PFSK-1 (cell line): ENCODE measurements around the gene DHCR7.

Source experiments
- FOXP2 ChIP-seq: optimal IDR thresholded peaks from 2 replicates; pipeline ENCODE3; 2011; ENCODE audit warnings: borderline replicate concordance, control low read depth, inconsistent platforms; ENCODE audit not compliant: insufficient read depth; ENCODE audit errors: extremely low read length, extremely low read depth
- POLR2AphosphoS5 ChIP-seq: IDR thresholded peaks from 2 replicates; pipeline ENCODE4 v1.6.1; 2012; ENCODE audit warnings: low read depth, mild to moderate bottlenecking, control low read depth, low read length, moderate library complexity
- REST ChIP-seq, 2 experiments: IDR thresholded peaks; 2 replicates each; pipeline versions ENCODE4 v1.6.1 to v1.8.0; 2011 to 2012; ENCODE audit warnings: low read depth in 2 of 2, low read length in 2 of 2, control low read depth in 1 of 2, inconsistent platforms in 1 of 2, mild to moderate bottlenecking in 1 of 2, moderate library complexity in 1 of 2; ENCODE audit not compliant: insufficient read depth in 1 of 2
- SIN3A ChIP-seq: IDR thresholded peaks from 2 replicates; pipeline ENCODE4 v1.6.1; 2012; ENCODE audit warnings: mild to moderate bottlenecking, low read length, moderate library complexity, borderline replicate concordance; ENCODE audit not compliant: insufficient read depth
- TAF1 ChIP-seq: IDR thresholded peaks from 2 replicates; pipeline ENCODE4 v1.6.1; 2012; ENCODE audit warnings: low read length, control low read depth, borderline replicate concordance; ENCODE audit not compliant: insufficient read depth

DHCR7 gene

GRCh38 chr11:71452199-71453036 is 4.2 kb upstream of the DHCR7 start:
- no peak for TF ChIP-seq SIN3A
- no peak for TF ChIP-seq REST (IDR thresholded peaks at IDR 0.05; ENCODE audit: insufficient read depth in 1 of 2, low read depth in 2 of 2, low read length in 2 of 2)
- TF ChIP-seq FOXP2, result no peak
- no peak for TF ChIP-seq TAF1
- no peak for TF ChIP-seq POLR2AphosphoS5

GRCh38 chr11:71451596-71452198 is 3.5 kb upstream of the DHCR7 start:
- no peak for TF ChIP-seq SIN3A
- no peak for TF ChIP-seq FOXP2
- TF ChIP-seq POLR2AphosphoS5, result no peak
- no peak for TF ChIP-seq REST (IDR thresholded peaks at IDR 0.05; ENCODE audit: insufficient read depth in 1 of 2, low read depth in 2 of 2, low read length in 2 of 2)
- TF ChIP-seq TAF1, result no peak

GRCh38 chr11:71450939-71451338 is 2.7 kb upstream of the DHCR7 start:
- TF ChIP-seq TAF1 (no peak), POLR2AphosphoS5 (no peak), REST (IDR thresholded peaks at IDR 0.05; ENCODE audit: insufficient read depth in 1 of 2, low read depth in 2 of 2, low read length in 2 of 2) (no peak), SIN3A (no peak), FOXP2 (no peak)

- TF ChIP-seq SIN3A, result no peak
- no peak for TF ChIP-seq FOXP2
- no peak for TF ChIP-seq POLR2AphosphoS5
- no peak for TF ChIP-seq TAF1
- TF ChIP-seq REST (IDR thresholded peaks at IDR 0.05; ENCODE audit: insufficient read depth in 1 of 2, low read depth in 2 of 2, low read length in 2 of 2), result no peak
Observed at GRCh38 chr11:71450507-71450906, 2.3 kb upstream of the DHCR7 start.
